K562 (cell line): ENCODE data around the gene SYT15B.
"Not testable (repeated sequence)": the region's sequence is repeated elsewhere in the genome, so short reads cannot be mapped to it uniquely, and the experiment has no call there.

ENCODE experiments used
- ADNP ChIP-seq: fragments of 200-800 bp; sonication (Bioruptor generic); IDR thresholded peaks from 2 replicates; pipeline ENCODE4 v1.6.1; 2016; ENCODE audit warnings: missing genetic modification characterization, missing compliant biosample characterization
- CREM ChIP-seq: IDR thresholded peaks from 2 replicates; pipeline ENCODE4 v1.6.1; 2014; ENCODE audit warnings: antibody characterized with exemption, low read depth
- E2F5 ChIP-seq: sonication (generic); formaldehyde crosslinking; IDR thresholded peaks from 2 replicates; pipeline ENCODE4 v1.8.0; 2022; ENCODE audit warnings: mild to moderate bottlenecking, missing genetic modification reagents
- EP300 ChIP-seq: IDR thresholded peaks from 2 replicates; pipeline ENCODE4 v1.6.1; 2012; ENCODE audit warnings: low read length, improper control_type of control experiment
- EZH2 ChIP-seq: IDR thresholded peaks from 2 replicates; pipeline ENCODE4 v1.6.1; 2012; ENCODE audit warnings: low read depth, mild to moderate bottlenecking, inconsistent platforms, low read length, borderline replicate concordance
- GTF2E2 ChIP-seq: fragments of 200-800 bp; sonication (Bioruptor generic); IDR thresholded peaks from 2 replicates; pipeline ENCODE4 v1.6.1; 2016; ENCODE audit warnings: missing genetic modification characterization, missing compliant biosample characterization
- JUND ChIP-seq, 2 experiments: IDR thresholded peaks; 2 replicates in 1 of 2; 3 replicates in 1 of 2; pipeline ENCODE4 v1.6.1; 2011; ENCODE audit warnings: borderline replicate concordance in 2 of 2, low read depth in 2 of 2, low read length in 2 of 2, improper control_type of control experiment in 1 of 2, missing biosample characterization in 1 of 2, missing genetic modification characterization in 1 of 2, missing genetic modification reagents in 1 of 2
- KDM1A ChIP-seq, 2 experiments: fragments of 450-650 bp; IDR thresholded peaks; 2 replicates each; pipeline ENCODE4 v1.6.1; 2016; ENCODE audit warnings: mild to moderate bottlenecking in 2 of 2
- POLR2H ChIP-seq: IDR thresholded peaks from 2 replicates; pipeline ENCODE4 v1.6.1; 2016; ENCODE audit warnings: missing genetic modification characterization, low read depth, mild to moderate bottlenecking, control low read depth, missing compliant biosample characterization, moderate library complexity
- SNAPC5 ChIP-seq: fragments of 250-450 bp; sonication (Bioruptor Pico); IDR thresholded peaks from 2 replicates; pipeline ENCODE4 v1.8.0; 2021; ENCODE audit warnings: moderate library complexity, mild to moderate bottlenecking, inconsistent platforms
- THRB ChIP-seq: fragments of 450-650 bp; formaldehyde crosslinking; conservative IDR thresholded peaks from 2 replicates; pipeline ENCODE4 v1.4.0; 2022; ENCODE audit warnings: mild to moderate bottlenecking, missing genetic modification characterization
- ZNF407 ChIP-seq: fragments of 450-650 bp; IDR thresholded peaks from 2 replicates; pipeline ENCODE4 v1.6.1; 2016; ENCODE audit warnings: low read depth
- TF ChIP-seq, protein P1 (sequence below), 3 experiments: IDR thresholded peaks in 2 of 3; conservative IDR thresholded peaks in 1 of 3; 2 replicates each; pipeline ENCODE4 v1.5.1; 2011 to 2012; ENCODE audit warnings: low read length in 3 of 3, mild to moderate bottlenecking in 3 of 3, control low read depth in 2 of 3, improper control_type of control experiment in 1 of 3, inconsistent platforms in 1 of 3, low read depth in 1 of 3, mixed read lengths in 1 of 3, moderate library complexity in 1 of 3; ENCODE audit not compliant: insufficient read depth in 2 of 3
- TF ChIP-seq, protein P2 (sequence below), 2 experiments: fragments of 450-650 bp in 1 of 2; IDR thresholded peaks; 2 replicates each; pipeline ENCODE4 v1.6.1; 2011 to 2017; ENCODE audit warnings: low read depth in 2 of 2, antibody characterized with exemption in 1 of 2, borderline replicate concordance in 1 of 2, low read length in 1 of 2, mild to moderate bottlenecking in 1 of 2, mixed read lengths in 1 of 2; ENCODE audit not compliant: control insufficient read depth in 1 of 2

GRCh38 chr10:47717011-47717769 is 46.2 kb downstream of the SYT15B start:
- TF ChIP-seq SNAPC5 (CRISPR knock-in tag); KDM1A (IDR thresholded peaks at IDR 0.05); EZH2; CREM; THRB (CRISPR knock-in tag); ZNF407; ADNP (tag); EP300; GTF2E2 (tag); POLR2H; E2F5 (CRISPR knock-in tag); JUND (IDR thresholded peaks at IDR 0.05; ENCODE audit: borderline replicate concordance, low read depth, low read length); JUND (tag; IDR thresholded peaks at IDR 0.05; ENCODE audit: borderline replicate concordance, low read depth, low read length): not testable (repeated sequence)
- TF ChIP-seq, protein P1, sequence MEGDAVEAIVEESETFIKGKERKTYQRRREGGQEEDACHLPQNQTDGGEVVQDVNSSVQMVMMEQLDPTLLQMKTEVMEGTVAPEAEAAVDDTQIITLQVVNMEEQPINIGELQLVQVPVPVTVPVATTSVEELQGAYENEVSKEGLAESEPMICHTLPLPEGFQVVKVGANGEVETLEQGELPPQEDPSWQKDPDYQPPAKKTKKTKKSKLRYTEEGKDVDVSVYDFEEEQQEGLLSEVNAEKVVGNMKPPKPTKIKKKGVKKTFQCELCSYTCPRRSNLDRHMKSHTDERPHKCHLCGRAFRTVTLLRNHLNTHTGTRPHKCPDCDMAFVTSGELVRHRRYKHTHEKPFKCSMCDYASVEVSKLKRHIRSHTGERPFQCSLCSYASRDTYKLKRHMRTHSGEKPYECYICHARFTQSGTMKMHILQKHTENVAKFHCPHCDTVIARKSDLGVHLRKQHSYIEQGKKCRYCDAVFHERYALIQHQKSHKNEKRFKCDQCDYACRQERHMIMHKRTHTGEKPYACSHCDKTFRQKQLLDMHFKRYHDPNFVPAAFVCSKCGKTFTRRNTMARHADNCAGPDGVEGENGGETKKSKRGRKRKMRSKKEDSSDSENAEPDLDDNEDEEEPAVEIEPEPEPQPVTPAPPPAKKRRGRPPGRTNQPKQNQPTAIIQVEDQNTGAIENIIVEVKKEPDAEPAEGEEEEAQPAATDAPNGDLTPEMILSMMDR (IDR thresholded peaks at IDR 0.05 in 2 of 3, conservative IDR thresholded peaks at IDR 0.05 in 1 of 3; ENCODE audit: insufficient read depth in 2 of 3, low read depth in 1 of 3, low read length in 3 of 3), result not testable (repeated sequence)
- TF ChIP-seq, protein P2, sequence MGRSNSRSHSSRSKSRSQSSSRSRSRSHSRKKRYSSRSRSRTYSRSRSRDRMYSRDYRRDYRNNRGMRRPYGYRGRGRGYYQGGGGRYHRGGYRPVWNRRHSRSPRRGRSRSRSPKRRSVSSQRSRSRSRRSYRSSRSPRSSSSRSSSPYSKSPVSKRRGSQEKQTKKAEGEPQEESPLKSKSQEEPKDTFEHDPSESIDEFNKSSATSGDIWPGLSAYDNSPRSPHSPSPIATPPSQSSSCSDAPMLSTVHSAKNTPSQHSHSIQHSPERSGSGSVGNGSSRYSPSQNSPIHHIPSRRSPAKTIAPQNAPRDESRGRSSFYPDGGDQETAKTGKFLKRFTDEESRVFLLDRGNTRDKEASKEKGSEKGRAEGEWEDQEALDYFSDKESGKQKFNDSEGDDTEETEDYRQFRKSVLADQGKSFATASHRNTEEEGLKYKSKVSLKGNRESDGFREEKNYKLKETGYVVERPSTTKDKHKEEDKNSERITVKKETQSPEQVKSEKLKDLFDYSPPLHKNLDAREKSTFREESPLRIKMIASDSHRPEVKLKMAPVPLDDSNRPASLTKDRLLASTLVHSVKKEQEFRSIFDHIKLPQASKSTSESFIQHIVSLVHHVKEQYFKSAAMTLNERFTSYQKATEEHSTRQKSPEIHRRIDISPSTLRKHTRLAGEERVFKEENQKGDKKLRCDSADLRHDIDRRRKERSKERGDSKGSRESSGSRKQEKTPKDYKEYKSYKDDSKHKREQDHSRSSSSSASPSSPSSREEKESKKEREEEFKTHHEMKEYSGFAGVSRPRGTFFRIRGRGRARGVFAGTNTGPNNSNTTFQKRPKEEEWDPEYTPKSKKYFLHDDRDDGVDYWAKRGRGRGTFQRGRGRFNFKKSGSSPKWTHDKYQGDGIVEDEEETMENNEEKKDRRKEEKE (IDR thresholded peaks at IDR 0.05; ENCODE audit: borderline replicate concordance in 1 of 2, control insufficient read depth in 1 of 2, low read depth in 2 of 2, low read length in 1 of 2), result not testable (repeated sequence)
